ENCODE measurements around the gene OGG1.
A peak's percentile ranks its signal among the peaks of the same experiment; 100 is the strongest.

Gene OGG1

DNA sequence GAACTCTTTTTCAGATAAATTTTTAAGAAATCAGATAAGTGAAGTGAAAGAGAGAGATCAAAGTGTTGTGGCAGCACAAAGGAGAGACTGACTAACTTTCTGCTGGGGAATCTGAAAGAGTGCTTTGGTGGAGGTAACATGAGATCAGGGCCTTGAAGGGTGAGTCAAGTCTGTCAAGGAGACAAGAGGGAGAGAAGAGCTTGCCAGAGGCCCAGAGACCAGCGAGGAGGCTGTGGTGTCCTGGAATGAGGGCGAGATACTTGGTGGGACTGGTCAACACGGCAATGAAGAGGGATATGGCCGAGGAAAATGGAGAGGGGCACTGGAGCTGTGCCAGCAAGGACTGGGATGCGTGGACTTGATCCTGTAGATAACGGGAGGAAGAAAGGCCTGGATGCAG is 38.0 kb downstream of the OGG1 start:
- DNase-seq, result no peak

DNA sequence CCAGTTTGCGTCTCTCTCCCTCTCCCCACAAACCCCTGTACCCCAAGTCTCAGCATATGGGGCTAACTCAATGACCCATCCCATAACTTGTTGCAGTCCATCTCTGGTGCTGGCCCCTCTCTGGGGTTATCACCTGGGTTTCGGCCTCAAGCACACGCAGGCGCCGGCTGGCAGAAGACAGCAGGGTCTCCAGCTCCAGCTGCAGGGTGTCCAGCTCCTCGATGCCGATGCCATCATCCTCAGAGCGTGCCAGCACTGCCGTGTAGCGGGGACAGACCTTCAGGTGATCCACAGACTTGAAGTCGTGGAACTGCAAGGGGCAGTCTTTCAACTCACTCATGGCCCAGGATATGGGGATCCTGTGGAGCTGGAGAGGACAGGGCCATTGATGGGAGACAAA is 41.4 kb downstream of the OGG1 start:
- DNase-seq, result no peak

DNA sequence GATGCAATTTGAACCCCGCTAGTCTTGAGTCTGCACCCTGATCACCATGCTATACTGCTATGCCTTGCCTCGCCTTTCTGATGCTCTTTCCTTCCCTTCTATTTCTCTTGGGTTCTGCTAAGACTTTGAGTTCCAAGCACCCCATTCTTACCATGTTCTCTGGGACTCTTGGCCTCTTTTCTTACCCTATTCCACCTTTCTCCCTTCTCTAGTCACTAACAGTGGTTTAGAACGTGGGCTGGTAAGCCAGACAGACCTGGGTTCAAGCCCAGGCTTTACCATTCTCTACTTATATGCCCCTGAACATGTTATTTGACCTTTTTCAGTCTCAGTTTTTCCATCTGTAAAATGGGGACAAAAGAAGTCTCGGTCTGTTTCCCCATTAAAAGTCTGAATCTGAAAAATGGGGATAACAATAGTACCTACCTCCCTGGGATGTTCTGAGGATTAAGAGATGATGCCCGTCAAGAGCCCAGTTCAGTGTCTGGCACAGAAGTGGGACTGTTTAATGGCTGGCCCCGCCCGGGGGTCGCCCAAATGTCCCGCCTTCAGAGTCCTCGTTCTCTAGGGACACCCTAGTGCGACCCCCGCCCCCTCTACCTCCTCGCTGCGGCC is 42.1 kb downstream of the OGG1 start:
- no peak for DNase-seq

DNA sequence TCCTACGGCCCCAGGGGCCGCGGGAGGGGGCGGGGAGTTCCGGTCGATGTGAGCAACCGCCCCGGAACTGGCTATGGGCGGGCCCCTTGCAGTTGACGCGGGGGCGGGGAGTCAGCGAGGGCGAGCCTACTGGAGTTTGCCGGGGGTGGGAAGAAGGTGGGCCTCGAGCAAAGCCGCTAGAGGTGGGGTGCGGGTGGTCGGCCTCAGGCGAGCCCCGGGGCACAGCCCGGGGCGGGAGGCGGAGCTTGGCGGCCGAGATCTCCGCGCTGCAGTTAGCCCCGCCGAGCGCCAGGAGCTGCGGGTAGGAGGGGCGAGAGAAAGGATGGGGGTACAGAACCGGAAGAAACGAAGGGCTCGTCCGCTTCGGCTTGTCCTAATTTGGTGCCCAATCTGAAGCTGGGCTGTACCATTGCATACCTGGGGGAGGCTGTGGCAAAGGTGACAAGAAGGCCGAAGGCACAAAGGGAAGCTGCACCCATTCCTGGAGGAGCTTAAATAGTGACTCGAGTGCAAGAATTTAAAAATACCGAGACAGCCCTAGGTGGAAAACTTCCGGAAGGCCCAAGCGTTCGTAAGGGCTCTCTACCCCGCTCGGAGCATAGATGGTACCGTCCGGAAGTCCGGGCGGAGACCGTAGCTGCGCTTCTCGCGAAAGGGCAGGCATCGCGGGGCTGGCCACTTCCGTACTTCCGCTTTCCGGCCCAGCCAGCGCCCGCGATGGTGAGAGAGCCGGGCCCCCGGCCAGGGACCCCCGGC is 42.8 kb downstream of the OGG1 start, which contains the start of the genes ARPC4 and TADA3:
ARPC4 (plus strand) TSS at position 678 of the 756 bp plus-strand sequence; CDS start at position 718, 40 bp downstream.
TADA3 (minus strand) TSS at position 69 of the 756 bp plus-strand sequence. CDS start 1,007 bp downstream, outside the sequence.
- DNase-seq, result peak; percentile 92 to 94

DNA sequence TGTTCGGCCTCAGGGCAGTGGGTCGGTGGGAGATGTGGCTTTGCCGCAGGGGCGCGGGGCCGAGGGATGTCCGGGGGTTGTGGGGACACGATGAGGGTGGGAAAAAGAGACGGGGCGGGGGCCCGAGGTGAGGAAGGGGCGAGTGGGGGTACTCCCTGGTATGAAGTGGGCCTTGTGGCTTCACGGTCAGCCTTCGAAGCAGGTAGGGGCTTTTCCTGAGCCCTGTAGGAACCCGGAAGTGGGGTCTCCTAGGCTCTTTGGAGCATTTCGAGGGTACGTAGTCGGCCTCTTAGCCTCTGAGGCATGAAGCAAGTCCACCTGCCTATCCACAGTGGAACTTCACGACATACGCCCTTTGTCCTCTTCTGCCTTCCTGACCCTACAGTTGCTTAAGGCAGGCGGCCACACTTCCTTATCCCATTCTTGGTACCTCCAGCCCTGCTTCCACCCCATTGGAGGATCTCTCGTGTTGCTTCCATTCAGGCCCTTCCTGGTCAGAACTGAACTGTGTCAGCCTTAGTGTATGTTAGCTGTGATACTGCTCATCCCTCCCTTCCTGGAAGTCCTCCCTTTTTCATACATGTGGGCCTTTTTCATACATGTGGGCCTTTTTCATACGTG is 43.5 kb downstream of the OGG1 start:
- DNase-seq, result no peak

DNA sequence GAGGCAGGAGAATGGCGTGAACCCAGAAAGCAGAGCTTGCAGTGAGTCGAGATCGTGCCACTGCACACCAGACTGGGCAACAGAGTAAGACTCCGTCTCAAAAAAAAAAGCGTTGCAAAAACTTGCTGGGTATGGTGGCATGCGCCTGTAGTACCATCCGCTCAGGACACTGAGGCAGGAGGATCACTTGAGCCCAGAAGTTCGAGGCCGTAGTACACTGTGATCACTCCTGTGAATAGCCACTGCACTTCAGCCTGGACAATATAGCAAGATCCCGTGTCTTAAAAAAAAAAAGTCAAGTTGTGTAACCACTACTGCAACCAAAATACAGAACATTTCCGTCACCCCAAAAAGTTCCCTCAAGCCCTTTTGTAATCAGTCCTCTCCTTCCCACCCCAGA is 44.6 kb downstream of the OGG1 start:
- no peak for DNase-seq

DNA sequence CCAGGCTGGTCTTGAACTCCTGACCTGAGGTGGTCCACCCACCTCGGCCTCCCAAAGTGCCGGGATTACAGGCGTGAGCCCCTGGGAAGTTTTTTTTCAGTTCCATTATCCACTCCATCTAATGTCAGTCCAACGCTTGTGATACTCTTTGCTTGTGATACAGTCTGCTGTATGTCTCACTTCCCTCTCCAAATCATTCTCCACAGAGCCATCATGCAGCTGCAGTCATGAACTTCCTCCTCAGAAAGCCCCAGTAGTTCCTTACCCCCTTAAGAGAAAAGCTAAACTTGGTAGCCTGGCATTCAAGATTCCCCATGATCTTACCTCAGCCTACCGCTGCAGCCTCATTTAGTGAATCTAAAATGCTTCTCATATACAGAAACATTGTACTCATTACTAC is 45.5 kb downstream of the OGG1 start:
- no peak for DNase-seq

DNA sequence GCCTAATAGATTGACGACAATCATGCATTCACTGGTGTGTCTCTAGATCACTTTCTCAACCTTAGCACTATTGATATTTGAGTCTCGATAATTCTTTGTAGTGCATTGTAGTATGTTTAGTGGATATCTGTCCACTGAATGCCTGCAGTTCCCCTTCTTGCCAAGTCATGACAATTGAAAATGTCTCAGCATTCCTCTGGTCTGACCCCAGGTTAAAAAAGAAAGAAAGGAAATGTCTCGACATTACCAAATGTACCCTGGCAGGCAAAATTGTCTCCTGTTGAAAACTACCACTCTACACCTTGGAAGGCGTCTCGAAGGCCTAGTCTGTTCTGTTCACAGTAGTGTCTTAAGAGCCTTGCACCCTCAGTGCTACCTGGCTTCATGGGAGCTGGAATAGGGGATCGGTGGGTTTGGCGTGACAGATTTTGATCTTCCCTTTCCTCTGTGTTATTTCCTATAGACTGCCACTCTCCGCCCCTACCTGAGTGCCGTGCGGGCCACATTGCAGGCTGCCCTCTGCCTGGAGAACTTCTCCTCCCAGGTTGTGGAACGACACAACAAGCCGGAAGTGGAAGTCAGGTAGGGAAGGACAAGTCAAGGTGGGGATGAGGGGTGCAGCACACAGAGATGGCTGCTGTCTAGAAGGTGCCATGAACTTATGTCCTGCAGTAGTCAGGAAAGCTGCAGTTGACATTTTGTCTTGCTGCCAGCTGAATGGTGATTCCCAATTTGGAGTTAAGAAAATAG is 47.6 kb downstream of the OGG1 start:
- DNase-seq, result no peak

DNA sequence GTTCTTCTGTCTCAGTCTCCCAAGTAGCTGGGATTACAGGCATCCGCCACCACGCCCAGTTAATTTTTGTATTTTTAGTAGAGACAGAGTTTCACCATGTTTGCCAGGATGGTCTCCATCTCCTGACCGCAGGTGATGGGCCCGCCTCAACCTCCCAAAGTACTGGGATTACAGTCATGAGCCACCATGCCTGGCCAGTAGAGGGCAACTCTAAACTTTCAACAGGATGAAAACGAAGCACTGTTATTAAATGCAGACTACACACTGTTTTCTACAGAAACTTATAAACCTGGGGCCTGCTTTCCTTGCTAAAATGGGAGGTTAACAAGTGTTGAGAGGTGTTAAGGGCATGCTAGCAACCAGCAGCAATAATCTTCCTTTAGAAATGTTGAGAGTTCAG is 50.8 kb downstream of the OGG1 start:
- no peak for DNase-seq

DNA sequence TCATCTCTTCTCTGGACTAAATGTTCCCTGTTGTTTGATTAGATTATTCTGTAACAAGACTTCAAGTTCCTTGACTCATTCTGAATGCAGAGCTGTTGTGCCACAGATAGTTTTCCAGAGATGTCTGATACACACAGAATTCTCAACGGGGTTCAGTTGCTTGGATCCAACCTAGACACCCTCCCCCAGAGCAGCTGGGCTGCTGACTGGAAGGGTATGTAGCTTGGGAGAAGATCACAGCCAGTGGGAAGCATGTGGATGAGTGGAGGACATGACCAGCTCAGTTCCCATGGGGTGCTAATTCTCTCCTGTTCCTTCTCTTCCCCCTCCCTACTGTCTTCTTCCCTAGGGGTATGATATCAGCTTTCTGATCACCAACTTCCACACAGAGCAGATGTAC is 53.7 kb downstream of the OGG1 start:
- DNase-seq, result no peak

DNA sequence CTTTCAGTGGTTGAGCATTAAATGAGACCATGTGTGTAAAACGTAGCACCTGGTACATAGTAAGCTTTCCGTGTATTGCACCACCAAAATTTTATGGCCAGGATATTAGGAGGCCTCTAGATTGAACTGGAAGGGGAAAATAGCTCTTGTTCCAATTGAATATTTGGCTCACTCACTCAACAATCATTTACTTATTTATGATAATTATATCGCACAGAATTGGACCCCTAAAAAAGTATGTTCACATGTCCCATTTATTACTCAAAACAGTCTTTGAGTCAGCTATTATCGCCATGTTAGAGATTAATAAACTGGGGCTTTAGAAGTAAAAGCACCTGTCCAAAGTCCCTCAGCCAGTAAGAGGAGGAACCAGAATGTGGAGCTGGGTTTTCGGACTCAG is 55.2 kb downstream of the OGG1 start:
- no peak for DNase-seq

DNA sequence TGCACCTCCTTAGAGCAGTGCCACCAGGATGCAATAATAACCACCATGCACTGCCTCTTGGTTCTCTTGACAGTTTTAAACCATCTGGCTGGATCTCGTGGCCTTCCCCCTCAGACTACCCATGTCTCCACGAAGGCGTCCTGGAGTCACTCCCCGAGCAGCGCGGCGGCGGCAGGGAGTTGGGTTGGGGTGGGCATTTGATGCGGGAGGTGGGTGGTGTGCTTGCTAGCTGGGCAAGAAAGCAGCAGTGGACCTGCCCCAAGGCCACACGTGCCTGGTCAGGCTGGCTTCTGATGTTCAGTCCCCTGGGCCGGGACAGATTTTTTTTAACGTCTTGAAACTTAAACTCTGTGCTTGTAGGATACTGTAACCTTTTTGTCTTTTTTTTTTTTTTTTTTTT is 56.4 kb downstream of the OGG1 start:
- DNase-seq, result no peak

All from NCI-H524 (cell line).